A549 (cell line): ENCODE measurements around the gene ANKS4B. TPM values are rescaled to one million over a fixed set of nuclear protein-coding genes. Genes with fewer than 3 reads are reported as not detected.
"Not testable (repeated sequence)": the region's sequence is repeated elsewhere in the genome, so short reads cannot be mapped to it uniquely, and the experiment has no call there.

ENCODE experiments used
- ATAC-seq, 2 experiments: fragments of 200-7000 bp in 1 of 2; fragments of >200 bp in 1 of 2; cut with Nextera tagmentation in 1 of 2; cut with Tn5 transposase in 1 of 2; 3 replicates each; pipeline versions ENCODE4 v1.8.0 to v1.9.1; 2018 to 2020; ENCODE audit warnings: mild to moderate bottlenecking in 1 of 2, moderate library complexity in 1 of 2
- CTCF ChIA-PET: fragments of 300-600 bp; sonication (Branson Sonifier 250); formaldehyde crosslinking; extraction: SDS; loops from one replicate; lab custom pipeline; 2021; ENCODE audit warnings: antibody characterized with exemption, inconsistent platforms; lab: Yijun Ruan, JAX
- POLR2A ChIA-PET: fragments of 350-600 bp; formaldehyde crosslinking; extraction: SDS; loops from one replicate; lab custom pipeline; 2021; ENCODE audit warnings: antibody characterized with exemption, inconsistent platforms; lab: Yijun Ruan, JAX
- DNase-seq, 2 experiments: peaks; one replicate each; pipeline versions ENCODE4 v3.0.0 to v3.0.0-alpha.2; 2011 to 2016; ENCODE audit warnings: low read depth in 1 of 2, low spot score in 1 of 2
- FAIRE-seq: peaks from 2 replicates; lab custom pipeline; 2011; peaks lifted over from hg19 to GRCh38; lab: Jason Lieb, UNC
- H3K27ac ChIP-seq, 2 experiments: fragments of >200 bp; sonication (Bioruptor Twin); formaldehyde crosslinking; 3 replicates each; pipeline ENCODE4 v1.5.1; 2016 to 2017
- H3K4me1 ChIP-seq: fragments of >200 bp; sonication (Bioruptor Twin); formaldehyde crosslinking; 3 replicates; pipeline ENCODE4 v1.6.1; 2016
- H3K4me2 ChIP-seq: fragments of >200 bp; sonication (Bioruptor Twin); formaldehyde crosslinking; 3 replicates; pipeline ENCODE4 v1.6.1; 2016
- H3K4me3 ChIP-seq: fragments of >200 bp; sonication (Bioruptor Twin); formaldehyde crosslinking; 3 replicates; pipeline ENCODE4 v1.5.1; 2016
- H3K9me3 ChIP-seq: fragments of >200 bp; sonication (Bioruptor Twin); formaldehyde crosslinking; 3 replicates; pipeline ENCODE4 v1.6.1; 2016
- BCL3 ChIP-seq: fragments of >200 bp; sonication (Bioruptor Twin); formaldehyde crosslinking; IDR thresholded peaks from 3 replicates; pipeline ENCODE4 v1.6.1; 2016
- BHLHE40 ChIP-seq: IDR thresholded peaks from 2 replicates; pipeline ENCODE4 v1.6.1; 2012; ENCODE audit warnings: low read depth, low read length, inconsistent platforms
- CEBPB ChIP-seq, 2 experiments: fragments of >200 bp in 1 of 2; sonication (Bioruptor Twin) in 1 of 2; formaldehyde crosslinking in 1 of 2; IDR thresholded peaks; 2 replicates each; pipeline ENCODE4 v1.6.1; 2012 to 2016
- CHD4 ChIP-seq: fragments of 200-600 bp; sonication (generic); IDR thresholded peaks from 2 replicates; pipeline ENCODE4 v1.6.1; 2016; ENCODE audit warnings: antibody characterized with exemption, mild to moderate bottlenecking, borderline replicate concordance
- ELK1 ChIP-seq: fragments of 150-350 bp; IDR thresholded peaks from 2 replicates; pipeline ENCODE4 v1.6.1; 2014; ENCODE audit warnings: low read depth, mild to moderate bottlenecking, low read length
- HEYL ChIP-seq: fragments of 250-450 bp; sonication (Bioruptor Pico); IDR thresholded peaks from 2 replicates; pipeline ENCODE4 v1.8.0; 2021; ENCODE audit warnings: mild to moderate bottlenecking, moderate library complexity
- KDM1A ChIP-seq: fragments of 200-600 bp; sonication (generic); IDR thresholded peaks from 2 replicates; pipeline ENCODE4 v1.6.1; 2016; ENCODE audit warnings: low read depth, mild to moderate bottlenecking
- MYC ChIP-seq: IDR thresholded peaks from 2 replicates; pipeline ENCODE4 v1.6.1; 2012; ENCODE audit warnings: mild to moderate bottlenecking, inconsistent platforms, low read length, improper control_type of control experiment, borderline replicate concordance
- NR3C1 ChIP-seq: fragments of >200 bp; sonication (Bioruptor Twin); formaldehyde crosslinking; IDR thresholded peaks from 3 replicates; pipeline ENCODE4 v1.6.1; 2017
- PBX3 ChIP-seq: IDR thresholded peaks from 2 replicates; pipeline ENCODE4 v1.6.1; 2012
- RAD21 ChIP-seq, 2 experiments: fragments of >200 bp in 1 of 2; sonication (Bioruptor Twin) in 1 of 2; formaldehyde crosslinking in 1 of 2; IDR thresholded peaks in 1 of 2; conservative IDR thresholded peaks in 1 of 2; 2 replicates in 1 of 2; 3 replicates in 1 of 2; pipeline ENCODE4 v1.6.1; 2012 to 2018; ENCODE audit warnings: inconsistent platforms in 1 of 2
- REST ChIP-seq: fragments of 200-600 bp; sonication (generic); IDR thresholded peaks from 2 replicates; pipeline ENCODE4 v1.6.1; 2016; ENCODE audit warnings: antibody characterized with exemption, mild to moderate bottlenecking, moderate library complexity
- TFCP2L1 ChIP-seq: fragments of 250-450 bp; sonication (Bioruptor Pico); IDR thresholded peaks from 2 replicates; pipeline ENCODE4 v1.5.0; 2021; ENCODE audit warnings: mild to moderate bottlenecking
- TP53 ChIP-seq: fragments of 250-450 bp; sonication (Bioruptor Pico); IDR thresholded peaks from 2 replicates; pipeline ENCODE4 v1.5.0; 2021; ENCODE audit warnings: mild to moderate bottlenecking, moderate library complexity
- WGBS: methylation state at CpG from one replicate; pipeline ENCODE4 v1.1.6; 2017; ENCODE audit errors: missing lambda C conversion rate; 5-methylcytosine and 5-hydroxymethylcytosine counted together
- polyA plus RNA-seq, 4 experiments: library from polyadenylated mRNA; depleted of rRNA in 3 of 4; stranded (reverse); fragments of >200 nt; fragmentation: RNase III in 1 of 4; extraction: RNeasy Plus Mini Kit Qiagen cat#74134 plus additional on column Dnase treatment in 1 of 4; gene quantifications; 2 replicates in 3 of 4; 3 replicates in 1 of 4; pipeline ENCODE4 v1.2.3, GENCODE V29; 2011 to 2017

The ANKS4B gene
- polyA plus RNA-seq, 2 of the 4 experiments (the other 2 are of a cell fraction): 0.27 to 1.8 TPM

- WGBS: 62% methylated on average over 2 of the region's 2 CpGs
- TF ChIP-seq BCL3 (no peak), TP53 (CRISPR knock-in tag) (no peak), CEBPB (IDR thresholded peaks at IDR 0.05) (no peak), CHD4 (no peak), BHLHE40 (no peak), PBX3 (no peak), RAD21 (conservative IDR thresholded peaks at IDR 0.05 in 1 of 2, IDR thresholded peaks at IDR 0.05 in 1 of 2) (no peak), MYC (no peak), TFCP2L1 (no peak), REST (no peak), KDM1A (no peak), ELK1 (no peak), NR3C1 (no peak)
- Histone ChIP-seq H3K4me3 (no peak overlapping the region), H3K9me3 (no peaks in the 10 kb centered on the region), H3K27ac (no peak overlapping the region), H3K4me2 (no peak overlapping the region), H3K4me1 (no peaks in the 10 kb centered on the region)
- CTCF ChIA-PET: interaction anchor here (1.0 to 1.6 kb wide), 5 partner anchors 9 to 422 kb away, joined by 3 to 7 read pairs (median 3); no protein-coding TSS in a partner anchor
- no peak for FAIRE-seq
- ATAC-seq: no peak
- POLR2A ChIA-PET: no interaction called here
- no peak for DNase-seq
Measured at GRCh38 chr16:21272253-21272652, 38.8 kb downstream of the ANKS4B start.

GRCh38 chr16:21272763-21273162, 39.3 kb downstream of the ANKS4B start:
- ChIA-PET POLR2A (interaction anchor here (0.6 kb wide), 1 partner anchor 21 kb away, joined by 5 read pairs; no protein-coding TSS in a partner anchor), CTCF (interaction anchor here (1.0 to 1.6 kb wide), 7 partner anchors 9 to 422 kb away, joined by 3 to 4 read pairs (median 4); no protein-coding TSS in a partner anchor)
- not testable (repeated sequence) for H3K4me3 ChIP-seq, ATAC-seq, FAIRE-seq, DNase-seq, H3K27ac ChIP-seq, H3K4me2 ChIP-seq, H3K4me1 ChIP-seq, H3K9me3 ChIP-seq
- 89% methylated on average over 3 of the region's 3 CpGs for WGBS

GRCh38 chr16:21274172-21274726, 40.8 kb downstream of the ANKS4B start:
- no peak for TF ChIP-seq HEYL (CRISPR knock-in tag)
- POLR2A ChIA-PET: no interaction called here
- H3K4me1 ChIP-seq: no peaks in the 10 kb centered on the region
- CTCF ChIA-PET: interaction anchor here (1.1 to 10.8 kb wide), 4 partner anchors 9 to 117 kb away, joined by 3 to 160 read pairs (median 31); no protein-coding TSS in a partner anchor
- no peak overlapping the region for H3K4me3 ChIP-seq
- DNase-seq: no peak
- no peaks in the 10 kb centered on the region for H3K9me3 ChIP-seq
- H3K27ac ChIP-seq: no peak overlapping the region
- no peak for ATAC-seq
- no peak overlapping the region for H3K4me2 ChIP-seq
- no peak for FAIRE-seq
- 77% methylated on average over 5 of the region's 5 CpGs for WGBS
